HepG2 (cell line): ENCODE measurements around the gene CD34. TPM values are rescaled to one million over a fixed set of nuclear protein-coding genes. Genes with fewer than 3 reads are reported as not detected.

Experiments
- ATAC-seq: fragments of 200-7000 bp; cut with Tn5 transposase; 3 replicates; pipeline ENCODE4 v1.9.1; 2020; ENCODE audit warnings: mild to moderate bottlenecking, moderate library complexity
- BruUV-seq: library from RNA; stranded (reverse); fragments of 400-500 nt; replicated peaks from 2 replicates; lab custom pipeline; 2021; lab: Mats Ljungman, UMichigan
- CTCF ChIA-PET: fragments of 300-600 bp; formaldehyde crosslinking; extraction: SDS; loops from one replicate; lab custom pipeline; 2021; ENCODE audit warnings: low total read pairs, inconsistent platforms, low intra/inter-chr PET ratio; lab: Yijun Ruan, JAX
- POLR2A ChIA-PET: fragments of 350-600 bp; sonication (Branson Sonifier 250); formaldehyde crosslinking; loops from one replicate; lab custom pipeline; 2020; ENCODE audit warnings: antibody characterized with exemption, inconsistent platforms; lab: Yijun Ruan, JAX
- DNase-seq: peaks from one replicate; pipeline ENCODE4 v3.0.0-alpha.2; 2015; ENCODE audit warnings: low spot score
- FAIRE-seq: peaks from 3 replicates; lab custom pipeline; 2011; peaks lifted over from hg19 to GRCh38; lab: Jason Lieb, UNC
- H2AFZ ChIP-seq: one replicate; pipeline ENCODE4 v1.6.1; 2011; ENCODE audit warnings: low read length, inconsistent platforms
- H3K27ac ChIP-seq: fragments of 300-600 bp; 3 replicates; pipeline ENCODE4 v1.8.0; 2011; ENCODE audit warnings: mixed run types, mild to moderate bottlenecking, mixed read lengths, low read length, inconsistent platforms; ENCODE audit not compliant: insufficient read depth; ENCODE audit errors: extremely low read length
- H3K27me3 ChIP-seq, 2 experiments: fragments of 200-600 bp in 1 of 2; 2 replicates in 1 of 2; 3 replicates in 1 of 2; pipeline versions ENCODE4 v1.6.0 to v1.8.0; 2011; ENCODE audit warnings: low read length in 2 of 2, mild to moderate bottlenecking in 2 of 2, moderate library complexity in 2 of 2, inconsistent platforms in 1 of 2; ENCODE audit not compliant: insufficient read depth in 2 of 2, control insufficient read depth in 1 of 2
- H3K36me3 ChIP-seq, 2 experiments: fragments of 200-600 bp in 1 of 2; replicated peaks in 1 of 2; 2 replicates in 1 of 2; 3 replicates in 1 of 2; pipeline versions ENCODE4 v1.5.1 to v1.8.0; 2011; ENCODE audit warnings: low read length in 2 of 2, inconsistent platforms in 1 of 2; ENCODE audit not compliant: insufficient read depth in 2 of 2, control insufficient read depth in 1 of 2
- H3K4me1 ChIP-seq: 2 replicates; pipeline ENCODE4 v1.5.1; 2012; ENCODE audit warnings: low read length, inconsistent platforms; ENCODE audit not compliant: insufficient read depth
- H3K4me2 ChIP-seq: 2 replicates; pipeline ENCODE4 v1.6.0; 2011; ENCODE audit warnings: low read depth, low read length, inconsistent platforms
- H3K4me3 ChIP-seq, 3 experiments: fragments of 200-600 bp in 1 of 3; sonication (generic), shearing (Covaris generic) in 1 of 3; replicated peaks in 1 of 3; 2 replicates each; pipeline ENCODE4 v1.5.1; 2011 to 2016; ENCODE audit warnings: low read length in 3 of 3, inconsistent platforms in 2 of 3, low read depth in 2 of 3, mild to moderate bottlenecking in 2 of 3, control low read depth in 1 of 3, mixed read lengths in 1 of 3; ENCODE audit not compliant: insufficient read depth in 1 of 3
- H3K79me2 ChIP-seq: one replicate; pipeline ENCODE4 v1.6.1; 2011; ENCODE audit warnings: low read length, inconsistent platforms; ENCODE audit not compliant: insufficient read depth
- H3K9ac ChIP-seq: 2 replicates; pipeline ENCODE4 v1.6.0; 2011; ENCODE audit warnings: mild to moderate bottlenecking, low read depth, low read length, inconsistent platforms; ENCODE audit not compliant: insufficient read depth
- H3K9me3 ChIP-seq: 2 replicates; pipeline ENCODE4 v1.5.1; 2012; ENCODE audit warnings: mild to moderate bottlenecking, low read length
- H4K20me1 ChIP-seq: 2 replicates; pipeline ENCODE4 v1.6.0; 2011; ENCODE audit warnings: inconsistent platforms, mild to moderate bottlenecking, low read length, moderate library complexity; ENCODE audit not compliant: insufficient read depth
- ATF5 ChIP-seq: sonication (generic); formaldehyde crosslinking; IDR thresholded peaks from 2 replicates; pipeline ENCODE4 v1.4.0; 2020; ENCODE audit warnings: mild to moderate bottlenecking, low read depth, missing genetic modification reagents
- CEBPB ChIP-seq: IDR thresholded peaks from 2 replicates; pipeline ENCODE4 v1.6.1; 2011; ENCODE audit warnings: low read depth, low read length, improper control_type of control experiment, borderline replicate concordance
- CEBPG ChIP-seq: IDR thresholded peaks from 2 replicates; pipeline ENCODE4 v1.6.1; 2016
- CREM ChIP-seq, 2 experiments: sonication (generic) in 1 of 2; formaldehyde crosslinking in 1 of 2; IDR thresholded peaks; 2 replicates each; pipeline versions ENCODE4 v1.4.0 to v1.6.1; 2016 to 2020; ENCODE audit warnings: antibody characterized with exemption in 1 of 2, mild to moderate bottlenecking in 1 of 2, missing genetic modification reagents in 1 of 2
- PLRG1 ChIP-seq: fragments of 450-650 bp; conservative IDR thresholded peaks from 2 replicates; pipeline ENCODE4 v1.6.1; 2016
- TBX2 ChIP-seq: sonication (generic); formaldehyde crosslinking; IDR thresholded peaks from 2 replicates; pipeline ENCODE4 v1.5.0; 2020; ENCODE audit warnings: missing genetic modification reagents, mild to moderate bottlenecking, borderline replicate concordance
- ZNF253 ChIP-seq: sonication (generic); formaldehyde crosslinking; IDR thresholded peaks from 2 replicates; pipeline ENCODE4 v1.8.0; 2022; ENCODE audit warnings: mild to moderate bottlenecking, missing genetic modification reagents, borderline replicate concordance
- ZNF510 ChIP-seq: sonication (generic); formaldehyde crosslinking; IDR thresholded peaks from 2 replicates; pipeline ENCODE4 v1.4.0; 2020; ENCODE audit warnings: low read depth, mild to moderate bottlenecking, missing genetic modification reagents
- ZNF629 ChIP-seq: sonication (generic); formaldehyde crosslinking; conservative IDR thresholded peaks from 2 replicates; pipeline ENCODE4 v1.5.0; 2020; ENCODE audit warnings: missing genetic modification reagents
- WGBS: methylation state at CpG from one replicate; pipeline ENCODE4 v1.1.6; 2017; ENCODE audit warnings: low lambda C conversion rate; 5-methylcytosine and 5-hydroxymethylcytosine counted together
- in situ Hi-C: cut with HindIII; loops from 2 replicates; pipeline ENCODE4 v1.10.0; 2017; ENCODE audit warnings: low pct_unique_long_range_greater_than_20kb; ENCODE audit not compliant: extremely low pct_ligation_motif_present
- intact Hi-C: fragments of 100-400 bp; cut with micrococcal nuclease; formaldehyde crosslinking; loops from one replicate; pipeline ENCODE4 v1.10.0; 2022; ENCODE audit not compliant: unreplicated experiment
- polyA plus RNA-seq, 8 experiments: library from polyadenylated mRNA; depleted of rRNA in 3 of 8; stranded (reverse) in 7 of 8; unstranded in 1 of 8; fragments of >200 nt; fragmentation: Illumina TruSeq in 4 of 8; extraction: Trizol in 4 of 8; gene quantifications; 2 replicates each; pipeline versions ENCODE4 v1.2.1 to v1.2.3, GENCODE V29; 2011 to 2016; ENCODE audit warnings: low read depth in 4 of 8, missing spikeins in 1 of 8, mixed read lengths in 1 of 8; ENCODE audit not compliant: insufficient read depth in 1 of 8
- total RNA-seq, 5 experiments: library from RNA; depleted of rRNA; stranded (reverse); fragments of >200 nt; fragmentation: Illumina TruSeq; extraction: Trizol; gene quantifications; 2 replicates each; pipeline ENCODE4 v1.2.3, GENCODE V29; 2016; ENCODE audit warnings: low read depth in 1 of 5

CD34 gene
- total and polyA plus RNA-seq, 2 of the 13 experiments (the other 11 are each of a cell fraction or from before 2014, with no cell fraction given): not detected

GRCh38 chr1:207844371-207844770 is 66.6 kb downstream of the CD34 start:
- no peak for DNase-seq
- ATAC-seq: no peak
- H3K36me3 ChIP-seq: no peaks in the 10 kb centered on the region
- no peaks in the 10 kb centered on the region for H4K20me1 ChIP-seq
- H2AFZ ChIP-seq: no peak overlapping the region
- no peak overlapping the region for H3K4me2 ChIP-seq
- H3K9ac ChIP-seq: no peak overlapping the region
- no peak for TF ChIP-seq TBX2
- 0 out of 2 replicates have a peak, but pooled peaks have one; percentile 11 for TF ChIP-seq CEBPG
- peak; percentile 64 for TF ChIP-seq CEBPB
- intact Hi-C loops (no loop called here), in situ Hi-C loops (no loop called here)
- BruUV-seq: no TSS peak
- peaks cover 3% of the 10 kb centered on the region for H3K79me2 ChIP-seq
- no peaks in the 10 kb centered on the region for H3K9me3 ChIP-seq
- H3K27me3 ChIP-seq: no peaks in the 10 kb centered on the region
- ChIA-PET POLR2A (no interaction called here), CTCF (no interaction called here)
- WGBS: 76% methylated on average over 2 of the region's 2 CpGs
- H3K27ac ChIP-seq: no peak overlapping the region
- H3K4me1 ChIP-seq: peaks cover 12% of the 10 kb centered on the region
- FAIRE-seq: no peak
- H3K4me3 ChIP-seq: no peak overlapping the region

DNA sequence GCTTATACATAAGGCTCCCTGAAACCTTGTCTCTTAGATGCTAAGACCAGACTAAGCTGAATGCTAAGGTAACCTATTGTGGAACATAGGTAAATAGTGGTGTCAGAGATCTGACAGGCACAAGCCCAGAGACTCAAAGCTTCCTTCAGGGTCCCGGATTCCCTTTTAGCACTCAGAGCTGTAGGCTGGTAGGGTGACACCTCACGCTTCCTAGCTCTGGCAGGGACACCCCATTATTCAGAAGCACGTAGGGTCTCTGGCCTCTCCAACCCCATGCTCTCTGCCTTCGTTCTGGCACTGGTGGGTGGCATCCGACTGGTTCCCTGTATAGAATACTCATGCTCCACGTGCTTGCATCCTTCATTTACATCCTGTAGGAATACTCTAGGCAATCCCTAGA is 68.4 kb downstream of the CD34 start:
- ChIA-PET CTCF (no interaction called here), POLR2A (no interaction called here)
- Histone ChIP-seq H3K4me1 (peaks cover 1% of the 10 kb centered on the region; the same call in 1 of the 2 replicates), H3K4me3 (no peak overlapping the region), H2AFZ (no peak overlapping the region), H3K4me2 (no peak overlapping the region), H4K20me1 (no peaks in the 10 kb centered on the region), H3K9me3 (no peaks in the 10 kb centered on the region), H3K9ac (no peak overlapping the region), H3K27ac (no peak overlapping the region), H3K36me3 (no peaks in the 10 kb centered on the region), H3K27me3 (no peaks in the 10 kb centered on the region), H3K79me2 (peaks cover 3% of the 10 kb centered on the region)
- in situ Hi-C loops: no loop called here
- TF ChIP-seq ZNF253: no peak
- no peak for TF ChIP-seq CREM (IDR thresholded peaks at IDR 0.05)
- no peak for TF ChIP-seq CREM (CRISPR knock-in tag; IDR thresholded peaks at IDR 0.05)
- TF ChIP-seq ZNF510: no peak
- TF ChIP-seq ZNF629 (CRISPR knock-in tag): no peak
- TF ChIP-seq ATF5 (CRISPR knock-in tag): no peak
- TF ChIP-seq PLRG1: no peak
- FAIRE-seq: no peak
- ATAC-seq: no peak
- no TSS peak for BruUV-seq
- 90% methylated on average over 6 of the region's 6 CpGs for WGBS
- DNase-seq: no peak
- intact Hi-C loops: no loop called here
